ENCODE results near the gene KRT25.

The KRT25 gene, protein sequence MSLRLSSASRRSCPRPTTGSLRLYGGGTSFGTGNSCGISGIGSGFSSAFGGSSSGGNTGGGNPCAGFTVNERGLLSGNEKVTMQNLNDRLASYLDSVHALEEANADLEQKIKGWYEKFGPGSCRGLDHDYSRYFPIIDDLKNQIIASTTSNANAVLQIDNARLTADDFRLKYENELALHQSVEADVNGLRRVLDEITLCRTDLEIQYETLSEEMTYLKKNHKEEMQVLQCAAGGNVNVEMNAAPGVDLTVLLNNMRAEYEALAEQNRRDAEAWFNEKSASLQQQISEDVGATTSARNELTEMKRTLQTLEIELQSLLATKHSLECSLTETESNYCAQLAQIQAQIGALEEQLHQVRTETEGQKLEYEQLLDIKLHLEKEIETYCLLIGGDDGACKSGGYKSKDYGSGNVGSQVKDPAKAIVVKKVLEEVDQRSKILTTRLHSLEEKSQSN

GRCh38 chr17:40755231-40755630, at the start of gene KRT25:
Gene KRT25, minus strand, starts transcription at chr17:40755331. Its CDS starts 60 bp downstream, at chr17:40755271.
- no peak for DNase-seq

- peak; percentile 64 for DNase-seq
Measured at GRCh38 chr17:40803617-40804082, 48.5 kb upstream of the KRT25 start.

DNA sequence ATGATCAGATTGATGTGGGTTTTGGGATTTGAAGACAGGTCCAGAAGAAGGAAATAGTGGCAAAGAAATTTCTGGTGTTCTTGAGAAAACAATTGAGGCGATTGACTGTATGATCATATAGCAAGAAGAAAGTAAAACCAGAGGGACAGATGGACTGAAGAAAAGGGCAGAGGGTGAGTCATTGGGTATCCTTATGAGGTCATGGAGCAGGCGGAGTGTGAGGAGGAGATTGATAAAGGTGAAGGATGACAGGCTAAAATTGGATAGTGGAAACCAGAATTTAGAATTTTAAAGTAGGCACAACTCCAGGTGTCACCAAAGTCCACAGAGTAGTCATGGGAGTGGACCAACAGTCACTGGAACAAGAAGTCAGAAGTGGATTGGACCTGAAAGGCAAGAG, 46.0 kb upstream of the KRT25 start:
- DNase-seq, result no peak

GRCh38 chr17:40800381-40800780, 45.2 kb upstream of the KRT25 start:
- no peak for DNase-seq

DNA sequence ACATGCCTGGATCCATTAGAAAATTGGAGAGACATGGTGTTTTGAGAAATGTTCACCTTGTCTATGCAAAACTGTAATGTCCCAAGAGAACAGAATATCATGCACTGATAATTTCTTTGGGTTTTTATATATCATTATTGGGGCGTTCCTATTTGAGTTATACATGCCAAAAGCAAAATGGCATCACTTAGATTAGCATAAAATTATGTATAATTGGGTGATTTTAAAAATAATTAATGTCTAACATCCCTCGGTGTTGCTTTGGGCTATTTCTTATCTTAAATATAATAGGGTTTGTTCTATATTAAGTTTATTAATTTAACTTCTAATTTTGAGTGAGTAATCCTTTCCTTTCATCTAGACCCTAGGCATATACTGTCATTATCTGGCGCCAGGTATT, 44.7 kb upstream of the KRT25 start, which contains the start of gene KRT28:
Gene KRT28 (minus strand): TSS at position 101 of the 400 bp plus-strand sequence. CDS start 66 bp downstream, at position 35.
- no peak for DNase-seq

DNA sequence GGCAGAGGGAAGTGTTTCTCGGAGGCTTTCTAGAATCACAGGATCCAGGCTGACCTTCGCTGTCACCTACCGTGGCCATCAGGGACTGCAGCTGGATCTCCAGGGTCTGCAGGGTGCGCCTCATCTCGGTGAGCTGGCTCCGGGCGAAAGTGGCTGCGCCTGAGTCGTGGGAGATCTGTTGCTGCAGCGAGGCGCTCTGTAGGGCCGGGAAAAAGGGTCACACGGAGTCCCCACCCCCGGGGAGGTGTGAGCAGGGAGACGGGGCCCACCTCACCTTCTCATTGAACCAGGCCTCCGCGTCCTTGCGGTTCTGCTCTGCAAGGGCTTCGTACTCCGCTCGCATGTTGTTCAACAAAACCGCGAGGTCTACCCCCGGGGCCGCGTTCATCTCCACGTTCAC, 41.7 kb upstream of the KRT25 start:
- no peak for DNase-seq

DNA sequence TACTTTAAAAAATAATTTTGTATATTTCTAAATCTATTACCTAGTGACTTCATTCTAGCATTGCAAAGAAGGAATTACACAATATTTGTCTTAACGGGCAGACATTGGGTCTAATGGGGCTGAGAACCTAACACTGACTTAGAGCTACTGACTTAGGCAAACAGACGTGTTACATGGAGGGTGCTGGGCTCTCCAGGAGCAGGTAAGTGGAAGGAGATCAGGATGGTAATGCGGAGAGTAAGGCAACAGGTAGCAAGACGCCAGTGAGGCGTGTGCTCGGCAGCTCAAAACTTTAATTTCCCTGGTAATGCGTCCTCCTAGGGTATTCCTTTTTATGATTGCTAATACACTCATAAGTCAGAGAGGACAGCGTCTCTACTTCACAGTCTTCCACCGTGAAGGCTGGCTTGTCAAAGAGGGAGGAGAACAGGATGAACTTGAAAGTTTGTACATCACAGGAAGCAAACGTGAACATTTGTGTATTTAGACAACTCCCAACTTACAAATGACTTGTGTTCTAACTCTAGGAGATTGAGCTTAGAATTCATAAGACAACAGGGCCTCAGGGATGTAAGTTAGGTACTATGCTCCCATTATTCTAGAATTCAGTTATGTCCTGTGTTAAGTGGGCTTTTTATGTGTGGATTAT, 40.0 kb upstream of the KRT25 start:
- no peak for DNase-seq

DNA sequence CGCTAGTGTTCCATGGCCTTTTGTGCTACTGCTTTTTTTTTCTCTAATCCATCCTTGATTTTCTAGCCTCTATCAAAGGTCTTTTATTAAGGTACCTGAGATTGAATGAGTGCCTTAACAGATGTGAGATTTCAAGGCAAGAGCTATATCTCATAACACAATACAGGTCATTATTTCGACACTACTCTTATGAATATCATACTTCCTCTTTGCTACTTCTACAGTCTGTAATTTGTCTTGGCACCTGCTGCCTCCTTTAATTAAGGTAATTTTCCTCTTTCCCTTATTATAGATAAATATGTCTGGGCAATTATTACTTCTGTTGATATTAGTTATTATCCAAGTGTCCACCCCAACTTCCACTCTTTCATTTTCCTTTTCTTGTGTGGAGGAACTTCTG, 39.3 kb upstream of the KRT25 start:
- DNase-seq, result no peak

- no peak for DNase-seq
Measured at GRCh38 chr17:40793832-40794231, 38.7 kb upstream of the KRT25 start.

DNA sequence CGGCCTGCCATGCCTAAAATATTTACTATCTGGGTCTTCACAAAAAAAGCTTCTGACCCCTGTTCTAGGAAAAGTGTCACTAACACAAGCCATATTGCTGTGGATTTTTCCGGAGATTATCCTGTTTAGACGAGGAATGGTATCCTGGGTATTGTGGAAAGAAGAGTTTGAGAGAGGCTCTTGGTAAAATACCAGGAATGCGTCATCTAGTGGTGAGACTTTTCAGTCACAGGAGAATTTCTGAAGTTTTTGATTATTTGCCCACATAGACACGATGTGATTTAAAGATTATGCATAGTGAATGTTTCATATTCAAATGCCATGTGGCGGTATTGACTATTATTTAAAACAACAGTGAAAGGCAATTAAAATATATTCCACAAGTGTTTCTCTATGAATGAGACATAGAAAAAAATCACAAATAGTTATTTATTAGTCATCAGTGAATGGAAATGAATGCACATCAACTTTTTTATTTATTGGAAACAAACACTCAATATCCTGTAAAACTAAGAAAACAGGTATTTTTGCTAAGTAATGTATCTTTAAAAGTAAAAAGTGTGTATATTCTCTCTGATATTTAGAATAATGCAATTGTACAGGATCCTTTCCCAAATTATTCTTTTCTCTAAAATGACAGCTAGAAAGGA, 36.8 kb upstream of the KRT25 start:
- no peak for DNase-seq

- no peak for DNase-seq
Measured at GRCh38 chr17:40791111-40791510, 36.0 kb upstream of the KRT25 start.

DNA sequence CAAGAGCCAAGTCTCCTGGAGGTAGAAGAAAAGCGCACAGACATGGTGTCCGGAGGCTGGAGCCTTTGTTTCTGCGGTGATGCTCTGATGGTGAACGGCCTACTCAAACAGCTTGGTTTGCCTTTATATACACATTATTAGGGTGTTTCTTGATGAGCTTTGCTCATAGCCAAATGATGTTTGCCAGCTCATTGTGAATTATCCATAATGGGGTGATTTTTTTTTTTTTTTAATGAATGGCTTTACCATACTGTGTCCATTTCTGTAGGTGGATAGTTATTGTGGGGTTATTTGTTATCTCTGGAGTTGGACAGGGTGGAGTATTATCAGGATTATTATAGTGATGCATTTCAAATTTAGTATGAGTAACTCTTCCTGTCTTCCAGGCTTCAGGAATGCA, 27.3 kb upstream of the KRT25 start, which contains the start of gene KRT27:
Gene KRT27 (minus strand): TSS at position 101 of the 400 bp plus-strand sequence. CDS start 57 bp downstream, at position 44.
- DNase-seq, result no peak

- no peak for DNase-seq
Measured at GRCh38 chr17:40779181-40779909, 24.2 kb upstream of the KRT25 start.

DNA sequence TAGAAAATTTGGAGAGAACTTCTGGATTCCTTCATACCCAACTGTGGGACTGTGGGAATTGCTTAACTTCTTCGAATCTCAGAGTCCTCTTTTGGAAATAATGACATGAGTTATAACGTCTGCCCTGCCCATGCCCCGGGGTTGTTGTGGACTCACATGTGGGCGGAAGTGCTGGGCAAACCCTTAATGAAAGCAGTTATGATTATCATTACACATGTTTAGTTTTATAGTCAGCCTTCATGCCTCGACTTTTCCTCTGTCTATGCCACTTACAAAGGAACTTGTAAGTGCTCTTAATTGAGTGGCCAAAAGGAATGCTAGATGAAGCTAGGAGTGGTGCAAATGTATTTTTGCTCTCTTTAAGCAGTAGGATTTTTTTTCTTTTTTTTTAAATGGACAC, 23.3 kb upstream of the KRT25 start:
- DNase-seq, result no peak

- no peak for DNase-seq
Measured at GRCh38 chr17:40777971-40778370, 22.8 kb upstream of the KRT25 start.

DNA sequence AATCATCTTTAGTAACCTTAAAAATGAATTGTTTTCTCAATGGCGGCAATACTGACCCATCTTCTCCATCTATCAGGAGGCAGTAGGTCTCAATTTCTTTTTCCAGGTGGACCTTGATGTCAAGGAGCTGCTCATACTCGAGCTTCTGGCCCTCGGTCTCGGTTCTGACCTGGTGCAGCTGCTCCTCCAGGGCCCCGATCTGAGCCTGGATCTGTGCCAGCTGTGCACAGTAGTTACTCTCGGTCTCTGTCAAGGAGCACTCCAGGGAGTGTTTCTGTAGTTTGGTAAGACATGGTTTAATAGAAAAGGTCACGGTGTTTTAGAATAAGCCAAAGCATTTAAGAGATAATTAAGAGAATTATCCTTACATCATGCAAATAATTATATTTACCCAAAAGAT, 22.3 kb upstream of the KRT25 start:
- no peak for DNase-seq

GRCh38 chr17:40775945-40776344, 20.8 kb upstream of the KRT25 start:
- DNase-seq, result no peak

- DNase-seq, result no peak
Measured at GRCh38 chr17:40772101-40772500, 17.0 kb upstream of the KRT25 start, which contains the start of gene KRT26. Gene KRT26, minus strand, starts transcription at chr17:40772201. Its CDS starts 88 bp downstream, at chr17:40772113.

GRCh38 chr17:40765657-40766056, 10.5 kb upstream of the KRT25 start:
- DNase-seq, result no peak

- DNase-seq, result no peak
Measured at GRCh38 chr17:40763752-40764151, 8.6 kb upstream of the KRT25 start.

- DNase-seq, result no peak
Measured at GRCh38 chr17:40760105-40761016, 5.2 kb upstream of the KRT25 start.

GRCh38 chr17:40753804-40754203, 1.3 kb downstream of the KRT25 start:
- DNase-seq, result no peak

Measured in activated T-cell treated with anti-CD3 and anti-CD28 coated beads for 4 hours (primary cell).